K562 (cell line): Measurements from ENCODE around the gene HOXB13. TPM values are rescaled to one million over a fixed set of nuclear protein-coding genes. Genes with fewer than 3 reads are reported as not detected.

Experiments used
- AFF1 ChIP-seq, 2 experiments: fragments of 450-650 bp; IDR thresholded peaks; 2 replicates each; pipeline ENCODE4 v1.6.1; 2018; ENCODE audit warnings: mild to moderate bottlenecking in 2 of 2, low read depth in 1 of 2; ENCODE audit not compliant: partially characterized antibody in 2 of 2
- CEBPG ChIP-seq, 3 experiments: fragments of 200-800 bp in 1 of 3; sonication (Bioruptor generic) in 1 of 3; sonication (generic) in 1 of 3; formaldehyde crosslinking in 1 of 3; IDR thresholded peaks in 2 of 3; conservative IDR thresholded peaks in 1 of 3; 2 replicates each; pipeline versions ENCODE4 v1.6.1 to v1.8.0; 2016 to 2022; ENCODE audit warnings: missing compliant biosample characterization in 2 of 3, missing genetic modification characterization in 2 of 3, mild to moderate bottlenecking in 1 of 3, missing genetic modification reagents in 1 of 3
- ESRRB ChIP-seq: fragments of 250-450 bp; sonication (Bioruptor Pico); IDR thresholded peaks from 2 replicates; pipeline ENCODE4 v1.5.0; 2020; ENCODE audit warnings: mild to moderate bottlenecking, moderate library complexity, borderline replicate concordance
- ETS1 ChIP-seq: conservative IDR thresholded peaks from 2 replicates; pipeline ENCODE4 v1.6.1; 2011; ENCODE audit warnings: low read depth, mild to moderate bottlenecking, low read length; ENCODE audit not compliant: control insufficient read depth
- HOMEZ ChIP-seq: fragments of 250-450 bp; sonication (Bioruptor Pico); IDR thresholded peaks from 2 replicates; pipeline ENCODE4 v1.4.0; 2020; ENCODE audit warnings: mild to moderate bottlenecking, moderate library complexity
- PML ChIP-seq: IDR thresholded peaks from 2 replicates; pipeline ENCODE4 v1.6.1; 2012; ENCODE audit warnings: low read length, inconsistent platforms
- RAD51 ChIP-seq: fragments of 450-650 bp; IDR thresholded peaks from 2 replicates; pipeline ENCODE4 v1.7.1; 2016; ENCODE audit warnings: low read depth, mild to moderate bottlenecking, borderline replicate concordance
- RBBP5 ChIP-seq: fragments of 200-600 bp; sonication (generic); IDR thresholded peaks from 2 replicates; pipeline ENCODE4 v1.6.1; 2012; ENCODE audit warnings: borderline replicate concordance, mild to moderate bottlenecking, low read length, control low read depth, inconsistent platforms; ENCODE audit not compliant: insufficient read depth, poor library complexity, severe bottlenecking
- RUNX1 ChIP-seq: sonication (generic); IDR thresholded peaks from 2 replicates; pipeline ENCODE4 v1.6.1; 2016; ENCODE audit warnings: antibody characterized with exemption, low read depth
- SFPQ ChIP-seq: fragments of 200-400 bp; formaldehyde crosslinking; IDR thresholded peaks from 2 replicates; pipeline ENCODE4 v1.6.1; 2017; ENCODE audit warnings: mild to moderate bottlenecking, low read depth, low read length, moderate library complexity
- SMC3 ChIP-seq: conservative IDR thresholded peaks from 2 replicates; pipeline ENCODE4 v1.6.1; 2011; ENCODE audit warnings: low read depth, low read length, improper control_type of control experiment; ENCODE audit not compliant: insufficient read depth
- ZBTB17 ChIP-seq: fragments of 450-650 bp; formaldehyde crosslinking; IDR thresholded peaks from 2 replicates; pipeline ENCODE4 v1.4.0; 2020; ENCODE audit warnings: mild to moderate bottlenecking
- ZC3H4 ChIP-seq: sonication (generic); formaldehyde crosslinking; IDR thresholded peaks from 2 replicates; pipeline ENCODE4 v1.9.0; 2021; ENCODE audit warnings: missing genetic modification reagents, borderline replicate concordance
- ZNF274 ChIP-seq: IDR thresholded peaks from 2 replicates; pipeline ENCODE4 v1.6.1; 2011; ENCODE audit warnings: low read depth, mild to moderate bottlenecking, low read length, moderate library complexity, borderline replicate concordance
- ZNF668 ChIP-seq: fragments of 250-450 bp; sonication (Bioruptor Pico); IDR thresholded peaks from 2 replicates; pipeline ENCODE4 v1.8.0; 2022; ENCODE audit warnings: mild to moderate bottlenecking, inconsistent platforms
- ZSCAN29 ChIP-seq: fragments of 450-650 bp; IDR thresholded peaks from 2 replicates; pipeline ENCODE4 v1.6.1; 2017
- polyA plus RNA-seq, 8 experiments: library from polyadenylated mRNA; depleted of rRNA in 4 of 8; stranded (reverse) in 5 of 8; unstranded in 3 of 8; fragments of >200 nt; fragmentation: Nextera tagmentation in 2 of 8; fragmentation: Illumina TruSeq in 1 of 8; extraction: Ambion mirVana in 2 of 8; extraction: Trizol in 1 of 8; gene quantifications; 2 replicates each; pipeline versions ENCODE4 v1.2.1 to v1.2.3, GENCODE V29; 2011 to 2014; ENCODE audit warnings: inconsistent platforms in 1 of 8, missing spikeins in 1 of 8
- total RNA-seq, 7 experiments: library from RNA; depleted of rRNA in 6 of 7; stranded (reverse); fragments of >200 nt in 6 of 7; fragmentation: Illumina TruSeq in 2 of 7; extraction: Trizol in 2 of 7; gene quantifications; 2 replicates each; pipeline versions ENCODE4 v1.2.1 to v1.2.3, GENCODE V29; 2011 to 2021; ENCODE audit warnings: low replicate concordance in 1 of 7
- TF ChIP-seq, protein P1 (sequence below): fragments of 250-450 bp; sonication (Bioruptor Pico); IDR thresholded peaks from 2 replicates; pipeline ENCODE4 v1.9.0; 2021; ENCODE audit warnings: mild to moderate bottlenecking

The HOXB13 gene
- total and polyA plus RNA-seq, 9 of the 15 experiments (the other 6 are each of a cell fraction or from before 2014, with no cell fraction given): not detected

- no peak for TF ChIP-seq CEBPG (CRISPR knock-in tag; IDR thresholded peaks at IDR 0.05)
- TF ChIP-seq CEBPG (tag; conservative IDR thresholded peaks at IDR 0.05 in 1 of 2, IDR thresholded peaks at IDR 0.05 in 1 of 2): no peak
- no peak for TF ChIP-seq ESRRB
- TF ChIP-seq ZBTB17 (CRISPR knock-in tag): peak; percentile 95
- TF ChIP-seq RAD51: no peak
- no peak for TF ChIP-seq ZNF668 (CRISPR knock-in tag)
- peak; percentile 78 for TF ChIP-seq SMC3
- 0 out of 2 replicates have a peak, but pooled peaks have one; percentile 50 for TF ChIP-seq ETS1
- no peak for TF ChIP-seq PML
- TF ChIP-seq RBBP5: no peak
- TF ChIP-seq AFF1 (IDR thresholded peaks at IDR 0.05; ENCODE audit: low read depth in 1 of 2, partially characterized antibody in 2 of 2): no peak
- no peak for TF ChIP-seq RUNX1
- no peak for TF ChIP-seq SFPQ
- no peak for TF ChIP-seq ZNF274
- TF ChIP-seq HOMEZ (CRISPR knock-in tag): no peak
- TF ChIP-seq, protein P1, sequence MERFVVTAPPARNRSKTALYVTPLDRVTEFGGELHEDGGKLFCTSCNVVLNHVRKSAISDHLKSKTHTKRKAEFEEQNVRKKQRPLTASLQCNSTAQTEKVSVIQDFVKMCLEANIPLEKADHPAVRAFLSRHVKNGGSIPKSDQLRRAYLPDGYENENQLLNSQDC (CRISPR knock-in tag): no peak
- TF ChIP-seq ZC3H4 (CRISPR knock-in tag): no peak
- TF ChIP-seq ZSCAN29: no peak
These were observed 50.2 kb downstream of the HOXB13 start (continued) for GRCh38 chr17:48678141-48678971.
